ENCODE measurements around the gene SCFD2. TPM values are rescaled to one million over a fixed set of nuclear protein-coding genes. Genes with fewer than 3 reads are reported as not detected.

The SCFD2 gene
- total and polyA plus RNA-seq, 9 donors = 5.1 to 42.1 (median 13.5) TPM

DNA sequence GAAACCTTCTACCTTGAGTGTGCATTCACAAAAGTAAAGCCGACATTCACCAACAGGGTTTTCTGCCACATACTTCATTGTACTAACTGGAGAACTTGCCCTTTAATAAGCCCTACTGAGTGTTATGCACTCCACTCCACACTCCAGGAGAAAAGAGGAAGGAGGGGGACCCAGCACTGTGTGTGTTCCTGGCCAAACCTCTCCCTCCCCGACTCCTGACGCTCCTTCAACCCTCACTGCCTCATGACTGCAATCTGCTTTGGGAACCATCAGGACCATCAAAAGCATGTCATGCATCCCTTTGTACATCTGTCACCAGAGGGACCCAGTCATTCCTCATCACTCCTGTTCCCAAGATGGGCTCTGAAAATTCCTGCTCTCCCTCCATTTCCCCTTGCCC, 360.1 kb downstream of the SCFD2 start:
- 85 to 93% (median 86%) methylated on average over 3 of the region's 3 CpGs for WGBS, 3 donors
- no peaks in the 10 kb centered on the region for H3K36me3 ChIP-seq
- no peak for DNase-seq
- no peak overlapping the region for H3K27ac ChIP-seq
- TF ChIP-seq, protein P1, sequence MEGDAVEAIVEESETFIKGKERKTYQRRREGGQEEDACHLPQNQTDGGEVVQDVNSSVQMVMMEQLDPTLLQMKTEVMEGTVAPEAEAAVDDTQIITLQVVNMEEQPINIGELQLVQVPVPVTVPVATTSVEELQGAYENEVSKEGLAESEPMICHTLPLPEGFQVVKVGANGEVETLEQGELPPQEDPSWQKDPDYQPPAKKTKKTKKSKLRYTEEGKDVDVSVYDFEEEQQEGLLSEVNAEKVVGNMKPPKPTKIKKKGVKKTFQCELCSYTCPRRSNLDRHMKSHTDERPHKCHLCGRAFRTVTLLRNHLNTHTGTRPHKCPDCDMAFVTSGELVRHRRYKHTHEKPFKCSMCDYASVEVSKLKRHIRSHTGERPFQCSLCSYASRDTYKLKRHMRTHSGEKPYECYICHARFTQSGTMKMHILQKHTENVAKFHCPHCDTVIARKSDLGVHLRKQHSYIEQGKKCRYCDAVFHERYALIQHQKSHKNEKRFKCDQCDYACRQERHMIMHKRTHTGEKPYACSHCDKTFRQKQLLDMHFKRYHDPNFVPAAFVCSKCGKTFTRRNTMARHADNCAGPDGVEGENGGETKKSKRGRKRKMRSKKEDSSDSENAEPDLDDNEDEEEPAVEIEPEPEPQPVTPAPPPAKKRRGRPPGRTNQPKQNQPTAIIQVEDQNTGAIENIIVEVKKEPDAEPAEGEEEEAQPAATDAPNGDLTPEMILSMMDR (IDR thresholded peaks at IDR 0.05) = no peak
- no peak for TF ChIP-seq POLR2A (IDR thresholded peaks at IDR 0.05)
- no peak for TF ChIP-seq EP300 (IDR thresholded peaks at IDR 0.05)
- H3K27me3 ChIP-seq = no peaks in the 10 kb centered on the region
- no peak overlapping the region for H3K4me3 ChIP-seq
- H3K9me3 ChIP-seq = no peaks in the 10 kb centered on the region
- H3K4me1 ChIP-seq (ENCODE audit: insufficient read depth) = peaks cover 18% of the 10 kb centered on the region
- intact Hi-C loops (cut with DNase I) = no loop called here

DNA sequence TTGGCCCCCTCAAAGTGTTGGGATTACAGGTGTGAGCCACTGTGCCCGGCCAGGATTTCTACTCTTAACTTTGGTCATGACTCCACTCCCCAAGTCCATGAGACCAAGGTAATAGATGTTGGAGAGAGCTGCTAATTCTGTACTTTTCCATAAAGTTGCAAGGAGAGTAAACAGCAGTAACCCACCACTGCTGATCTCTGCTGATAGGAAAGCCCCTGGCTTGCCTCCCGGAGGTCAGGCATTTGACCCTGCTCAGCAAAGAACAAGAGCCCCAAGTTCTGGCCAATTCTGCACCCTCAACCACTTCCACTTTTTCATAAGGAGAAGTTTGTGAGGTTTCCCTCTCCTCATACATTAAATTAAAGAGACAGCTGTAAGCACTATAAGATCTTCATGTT, 360.7 kb downstream of the SCFD2 start:
- TF ChIP-seq, protein P1 (IDR thresholded peaks at IDR 0.05) = no peak
- TF ChIP-seq POLR2A (IDR thresholded peaks at IDR 0.05) = no peak
- TF ChIP-seq EP300 (IDR thresholded peaks at IDR 0.05) = no peak
- no peak for DNase-seq
- WGBS, 3 donors = 91 to 95% (median 91%) methylated on average over 2 of the region's 2 CpGs
- H3K27ac ChIP-seq = no peak overlapping the region
- H3K27me3 ChIP-seq = no peaks in the 10 kb centered on the region
- H3K9me3 ChIP-seq = no peaks in the 10 kb centered on the region
- intact Hi-C loops (cut with DNase I) = no loop called here
- H3K4me3 ChIP-seq = no peak overlapping the region
- H3K4me1 ChIP-seq (ENCODE audit: insufficient read depth) = peaks cover 16% of the 10 kb centered on the region
- no peaks in the 10 kb centered on the region for H3K36me3 ChIP-seq

GRCh38 chr4:53004497-53005148, 361.2 kb downstream of the SCFD2 start:
- no peaks in the 10 kb centered on the region for H3K9me3 ChIP-seq
- peaks cover 17% of the 10 kb centered on the region for H3K4me1 ChIP-seq (ENCODE audit: insufficient read depth)
- no peak for DNase-seq
- intact Hi-C loops (cut with DNase I) = no loop called here
- H3K36me3 ChIP-seq = no peaks in the 10 kb centered on the region
- no peak for TF ChIP-seq POLR2A (IDR thresholded peaks at IDR 0.05)
- no peak for TF ChIP-seq EP300 (IDR thresholded peaks at IDR 0.05)
- TF ChIP-seq, protein P1 (IDR thresholded peaks at IDR 0.05) = no peak
- no peak overlapping the region for H3K27ac ChIP-seq
- WGBS, 3 donors = 92 to 95% (median 93%) methylated on average over 10 of the region's 10 CpGs
- no peak overlapping the region for H3K4me3 ChIP-seq
- no peaks in the 10 kb centered on the region for H3K27me3 ChIP-seq

DNA sequence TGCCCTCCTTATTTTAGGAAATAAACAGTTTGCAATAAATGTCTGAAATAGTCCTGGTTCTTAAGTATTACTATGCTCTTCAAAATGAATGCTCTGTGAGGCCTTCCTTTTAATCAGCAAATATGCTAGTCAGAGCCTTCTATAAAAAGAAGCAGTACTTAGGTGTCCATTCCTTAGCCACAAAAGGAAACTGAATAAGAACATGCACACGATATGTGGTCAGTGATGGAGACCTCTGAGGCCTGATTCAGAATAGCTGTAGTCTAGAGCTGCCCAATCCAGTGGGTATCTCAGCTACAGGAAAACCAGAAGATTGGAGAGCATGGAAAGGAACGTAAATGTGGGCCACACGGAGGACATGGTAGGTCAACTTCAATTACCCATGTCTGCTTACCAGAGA, 361.9 kb downstream of the SCFD2 start:
- no peak overlapping the region for H3K4me3 ChIP-seq
- DNase-seq = no peak
- no peaks in the 10 kb centered on the region for H3K36me3 ChIP-seq
- no peaks in the 10 kb centered on the region for H3K9me3 ChIP-seq
- H3K27ac ChIP-seq = no peak overlapping the region
- H3K27me3 ChIP-seq = no peaks in the 10 kb centered on the region
- 87 to 90% (median 89%) methylated on average over 3 of the region's 3 CpGs for WGBS, 3 donors
- intact Hi-C loops (cut with DNase I) = no loop called here
- TF ChIP-seq POLR2A (IDR thresholded peaks at IDR 0.05) (no peak), EP300 (IDR thresholded peaks at IDR 0.05) (no peak)
- TF ChIP-seq, protein P1 (IDR thresholded peaks at IDR 0.05) = no peak
- peaks cover 17% of the 10 kb centered on the region for H3K4me1 ChIP-seq (ENCODE audit: insufficient read depth)

All from ovary (tissue), 9 donors.